DMS53 (cell line): ENCODE measurements around the gene FIGN.

Source experiments
- DNase-seq: peaks from one replicate; lab custom pipeline; 2025; lab: John Stamatoyannopoulos, UW

The FIGN gene, protein sequence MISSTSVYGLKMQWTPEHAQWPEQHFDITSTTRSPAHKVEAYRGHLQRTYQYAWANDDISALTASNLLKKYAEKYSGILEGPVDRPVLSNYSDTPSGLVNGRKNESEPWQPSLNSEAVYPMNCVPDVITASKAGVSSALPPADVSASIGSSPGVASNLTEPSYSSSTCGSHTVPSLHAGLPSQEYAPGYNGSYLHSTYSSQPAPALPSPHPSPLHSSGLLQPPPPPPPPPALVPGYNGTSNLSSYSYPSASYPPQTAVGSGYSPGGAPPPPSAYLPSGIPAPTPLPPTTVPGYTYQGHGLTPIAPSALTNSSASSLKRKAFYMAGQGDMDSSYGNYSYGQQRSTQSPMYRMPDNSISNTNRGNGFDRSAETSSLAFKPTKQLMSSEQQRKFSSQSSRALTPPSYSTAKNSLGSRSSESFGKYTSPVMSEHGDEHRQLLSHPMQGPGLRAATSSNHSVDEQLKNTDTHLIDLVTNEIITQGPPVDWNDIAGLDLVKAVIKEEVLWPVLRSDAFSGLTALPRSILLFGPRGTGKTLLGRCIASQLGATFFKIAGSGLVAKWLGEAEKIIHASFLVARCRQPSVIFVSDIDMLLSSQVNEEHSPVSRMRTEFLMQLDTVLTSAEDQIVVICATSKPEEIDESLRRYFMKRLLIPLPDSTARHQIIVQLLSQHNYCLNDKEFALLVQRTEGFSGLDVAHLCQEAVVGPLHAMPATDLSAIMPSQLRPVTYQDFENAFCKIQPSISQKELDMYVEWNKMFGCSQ

DNA sequence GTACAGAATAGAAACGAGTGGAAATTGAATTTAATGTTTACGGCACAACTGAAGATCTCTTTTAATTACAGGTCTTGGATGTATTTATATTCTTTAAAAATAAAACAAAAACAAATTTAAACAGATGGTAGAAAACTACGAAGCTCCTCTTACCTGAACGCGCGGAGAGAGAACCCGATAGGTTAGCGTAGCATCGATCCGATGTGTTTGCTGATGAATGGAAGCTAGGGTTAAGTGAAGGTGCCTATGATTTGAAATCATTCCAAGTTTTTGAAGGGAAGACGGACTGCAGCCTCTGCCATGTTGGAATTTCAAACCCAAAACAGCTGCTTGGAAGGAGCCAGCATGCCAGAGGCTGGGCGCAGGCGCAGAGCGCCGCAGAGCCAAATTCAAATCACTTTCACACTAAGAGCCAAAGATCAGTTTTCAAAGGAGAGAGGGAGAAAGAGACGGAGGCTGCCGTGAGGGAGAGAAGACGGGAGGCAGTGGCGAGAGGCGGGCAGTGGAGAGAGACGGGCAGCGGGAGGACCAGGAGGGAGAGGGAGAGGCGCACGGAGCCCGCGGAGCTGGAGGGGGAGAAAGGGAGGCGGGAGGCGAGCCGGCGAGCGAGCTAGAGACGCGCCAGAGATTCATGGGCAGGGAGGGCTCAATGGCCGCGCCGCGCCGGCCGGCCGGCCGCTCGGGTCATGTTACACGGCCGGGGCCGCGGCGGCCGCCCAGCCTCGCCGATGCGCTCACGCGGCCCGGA lies at the start of gene FIGN:
FIGN (minus strand) TSS at position 324 of the 748 bp plus-strand sequence. CDS start 1,081 bp downstream, outside the sequence.
- peak; percentile 85 for DNase-seq

DNA sequence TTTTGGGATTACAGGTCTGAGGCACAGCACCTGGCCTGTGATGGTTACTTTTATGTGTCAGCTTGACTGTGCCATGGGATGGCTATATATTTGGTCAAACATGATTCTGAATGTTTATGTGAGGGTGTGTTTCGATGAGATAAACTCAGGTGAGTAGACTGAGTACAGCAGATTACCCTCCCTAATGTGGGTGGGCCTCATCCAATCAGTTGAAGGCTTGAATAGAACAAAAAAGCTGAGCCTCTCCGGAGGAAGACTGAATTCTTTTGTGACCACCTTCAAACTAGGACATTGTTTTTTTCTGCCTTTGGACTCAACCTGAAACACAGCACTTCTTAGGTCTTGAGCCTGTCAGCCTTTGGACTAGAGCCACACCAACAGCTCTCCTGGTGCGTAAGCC lies 49.4 kb upstream of the FIGN start:
- DNase-seq: no peak

DNA sequence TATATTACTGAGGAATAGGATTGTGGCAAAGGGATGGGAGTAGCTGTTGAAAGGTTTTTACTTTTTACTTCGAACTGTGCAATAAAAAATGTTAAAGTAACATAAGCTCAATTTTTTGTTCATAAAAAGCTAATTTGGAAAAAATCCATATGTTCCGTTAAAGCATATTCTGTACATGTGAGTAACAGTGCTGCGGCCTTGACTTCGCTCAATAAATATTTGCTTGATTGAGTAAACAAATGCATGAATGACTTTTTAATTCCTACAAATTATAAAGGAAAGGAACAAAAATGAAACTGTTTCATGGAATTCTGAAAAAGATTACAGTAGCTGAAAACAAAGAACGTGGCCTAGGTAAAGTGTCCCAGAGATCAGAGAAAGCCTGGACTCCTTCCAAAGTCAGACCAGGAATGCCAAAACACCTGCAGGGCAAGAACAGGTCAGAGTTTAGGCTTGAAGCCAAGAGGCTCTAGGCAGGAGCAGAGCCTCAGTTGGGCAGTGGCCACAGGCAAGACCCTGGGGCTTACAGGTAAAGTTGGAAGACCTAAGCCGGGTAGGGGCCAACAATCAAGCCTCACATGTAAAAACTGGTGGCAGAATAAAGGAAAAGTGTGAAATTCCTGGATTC lies 44.3 kb upstream of the FIGN start:
- DNase-seq: peak; percentile 71

DNA sequence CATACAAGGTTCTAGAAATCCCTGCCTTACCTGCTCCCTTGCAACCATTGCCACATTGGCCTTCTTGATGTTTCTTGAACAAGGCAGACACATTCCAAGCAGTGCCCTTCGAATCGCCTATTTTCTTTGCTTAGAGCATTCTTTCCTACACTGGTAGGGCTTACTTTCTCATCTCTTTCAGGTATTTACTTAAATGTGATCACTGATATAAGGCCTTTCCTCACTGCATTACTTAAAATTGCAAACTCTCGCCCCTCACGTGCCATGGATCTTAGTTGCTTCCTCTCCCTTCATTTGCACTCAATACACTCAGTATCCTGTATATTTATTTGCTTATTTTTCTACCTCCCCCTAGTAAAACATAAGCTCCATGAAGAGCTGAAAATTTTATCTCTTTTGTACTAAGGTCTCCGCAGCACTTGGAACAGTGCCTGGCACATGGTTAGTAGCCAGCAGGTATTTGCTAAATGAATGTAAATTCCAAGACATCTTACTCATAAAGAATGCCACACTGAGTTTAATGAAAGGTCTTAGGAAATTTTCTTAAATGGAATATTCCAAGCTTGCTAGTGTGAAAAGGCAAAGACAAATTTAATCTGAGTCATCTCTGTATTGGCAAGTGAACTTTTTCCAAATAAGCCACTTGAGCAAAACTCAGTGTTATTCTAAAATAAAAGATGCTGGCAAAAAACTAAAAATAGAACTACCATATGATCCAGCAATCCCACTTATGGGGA lies 42.4 kb upstream of the FIGN start:
- no peak for DNase-seq

DNA sequence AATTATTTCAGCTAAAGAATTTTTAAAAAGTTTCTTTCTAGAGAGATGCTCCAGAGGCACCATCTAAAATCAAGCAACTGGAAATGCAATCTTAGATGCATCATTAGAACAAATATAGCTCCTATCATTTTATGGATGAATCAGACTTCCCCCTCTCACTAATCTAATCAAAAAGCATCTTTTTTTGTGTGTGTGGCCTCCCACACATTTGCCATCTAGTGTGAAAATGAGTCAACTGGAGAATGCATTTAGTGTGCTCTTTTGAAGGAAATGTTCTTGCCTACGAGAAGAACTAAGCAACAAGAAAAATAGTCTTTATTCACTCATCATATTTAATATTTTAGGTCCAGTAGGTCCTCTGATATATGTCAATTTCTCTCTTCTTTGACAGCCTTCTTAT lies 39.5 kb upstream of the FIGN start:
- no peak for DNase-seq

DNA sequence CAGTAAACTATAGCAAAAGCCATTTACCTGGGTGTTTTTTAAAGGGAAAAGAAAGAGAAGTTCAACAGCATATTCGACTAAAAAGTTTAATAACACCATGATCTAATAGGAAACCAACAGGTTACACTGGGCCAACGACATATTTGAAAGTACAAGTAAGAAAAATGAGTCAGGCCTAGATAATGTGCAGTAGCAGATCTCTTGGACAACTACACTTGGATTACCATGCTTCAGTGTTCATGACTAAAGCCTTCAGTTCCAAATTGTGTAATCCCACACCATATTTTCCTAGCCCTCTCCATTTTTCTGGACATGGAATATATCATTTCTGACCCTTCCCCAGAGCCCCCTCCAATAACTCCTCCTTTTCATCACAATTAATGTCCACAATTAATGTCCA lies 39.1 kb upstream of the FIGN start:
- DNase-seq: peak; percentile 19

DNA sequence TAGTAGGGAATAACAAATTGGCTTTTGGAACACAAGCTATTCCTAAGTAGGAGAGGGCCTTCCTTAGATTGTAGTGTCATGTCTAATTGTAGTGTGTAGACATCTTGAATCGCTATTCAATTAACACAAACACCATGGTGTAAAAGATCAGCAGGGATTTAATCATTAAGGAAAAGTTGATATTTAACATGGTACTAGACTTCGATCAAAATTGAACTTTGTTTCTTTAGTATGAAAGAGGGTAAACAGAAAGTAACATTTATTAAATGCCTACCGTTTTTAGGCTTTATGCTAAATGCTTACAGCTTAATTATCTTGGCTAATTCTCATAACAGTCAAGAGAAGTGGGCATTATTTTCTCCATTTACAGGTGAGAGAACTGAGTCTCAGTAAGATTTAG lies 37.5 kb upstream of the FIGN start:
- no peak for DNase-seq

DNA sequence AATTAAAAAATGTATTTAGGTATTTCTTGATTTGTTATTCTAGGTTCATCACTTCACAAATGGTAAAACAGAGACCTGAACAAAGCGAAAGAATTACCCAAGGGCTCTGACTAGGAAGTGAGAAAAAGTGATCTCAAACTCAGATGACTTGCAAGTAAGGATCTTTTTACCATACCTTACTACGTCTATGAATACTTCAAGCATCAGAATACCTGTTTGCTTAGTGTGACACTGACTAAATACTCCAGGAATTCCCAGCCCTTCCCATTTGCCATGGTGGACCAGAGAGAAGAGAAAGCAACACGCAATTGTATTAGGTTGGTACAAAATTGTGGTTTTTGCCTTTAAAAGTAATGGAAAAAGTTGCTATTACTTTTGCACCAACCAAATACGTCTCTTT lies 35.8 kb upstream of the FIGN start:
- DNase-seq: no peak

DNA sequence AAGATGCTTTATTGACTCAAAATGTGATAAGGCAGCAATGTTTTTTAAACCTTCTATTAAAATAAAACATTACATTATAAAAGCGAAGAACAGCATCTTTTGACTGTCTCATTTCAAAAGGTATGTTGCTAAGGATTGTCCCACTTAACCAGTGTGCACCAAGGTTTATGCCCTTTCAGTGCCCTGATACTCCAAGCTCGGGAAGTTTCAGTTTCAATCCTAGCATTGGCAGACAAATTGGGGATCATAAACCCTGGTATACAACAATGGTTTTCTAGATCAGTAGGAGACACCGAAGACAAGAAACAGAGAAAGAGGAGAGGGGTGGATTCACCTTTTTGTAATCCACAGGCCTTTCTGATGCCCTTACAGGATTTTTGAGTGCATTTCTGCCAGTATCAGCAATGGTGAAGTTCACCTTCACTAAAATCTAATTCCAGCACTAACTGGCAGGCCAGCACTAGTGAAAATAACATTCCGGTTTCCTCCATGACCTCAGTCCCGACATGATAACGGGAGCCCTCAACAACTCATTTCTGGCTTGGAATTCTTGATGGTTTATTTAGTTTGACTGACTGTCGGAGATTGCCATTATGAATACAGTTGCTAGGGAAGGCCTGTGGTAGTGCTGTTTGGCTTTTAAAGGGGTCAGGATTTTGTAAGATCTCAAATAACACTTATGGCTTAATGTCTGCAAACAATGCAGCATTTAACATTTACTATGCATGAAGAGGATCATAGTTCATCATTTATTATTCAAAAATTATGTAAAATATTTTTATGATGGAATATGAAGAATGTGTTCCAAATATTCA lies 33.3 kb upstream of the FIGN start:
- no peak for DNase-seq

DNA sequence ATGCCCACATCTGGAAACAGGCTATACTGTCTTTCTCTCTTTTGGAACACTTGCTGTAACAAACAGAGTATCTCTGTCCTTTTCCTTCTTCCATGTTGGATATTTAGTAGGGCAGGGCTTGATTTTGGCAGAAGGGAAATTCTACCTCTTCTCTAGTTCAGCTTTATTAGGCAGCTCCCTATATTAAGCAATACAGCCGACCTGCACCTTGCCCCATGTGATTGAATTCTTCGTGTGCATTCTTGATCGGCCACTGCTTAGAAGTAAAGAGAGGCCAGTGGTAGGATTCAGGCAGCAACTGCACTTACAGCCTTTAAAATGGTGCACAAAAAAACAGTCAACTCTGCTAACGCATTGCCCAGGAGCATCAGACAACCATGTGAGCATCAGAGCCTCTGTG lies 31.3 kb upstream of the FIGN start:
- DNase-seq: no peak

DNA sequence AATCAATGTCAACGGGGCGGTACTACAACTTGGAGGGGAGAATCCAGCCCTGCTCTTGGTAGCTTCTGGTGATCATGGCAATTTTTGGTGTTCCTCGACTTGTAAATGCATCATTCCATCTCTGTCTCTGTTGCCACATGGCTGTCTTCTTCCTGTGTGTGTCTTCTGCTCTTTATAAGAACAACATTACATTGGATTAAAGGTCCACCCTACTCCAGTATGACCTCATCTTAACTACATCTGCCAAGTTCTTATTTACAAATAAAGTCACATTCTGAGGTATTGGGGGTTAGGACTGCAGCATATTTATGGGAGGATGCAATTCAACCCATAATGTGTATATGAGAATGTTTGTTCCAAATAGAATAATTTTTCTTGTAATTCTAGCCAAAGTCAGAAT lies 28.8 kb upstream of the FIGN start:
- DNase-seq: no peak

DNA sequence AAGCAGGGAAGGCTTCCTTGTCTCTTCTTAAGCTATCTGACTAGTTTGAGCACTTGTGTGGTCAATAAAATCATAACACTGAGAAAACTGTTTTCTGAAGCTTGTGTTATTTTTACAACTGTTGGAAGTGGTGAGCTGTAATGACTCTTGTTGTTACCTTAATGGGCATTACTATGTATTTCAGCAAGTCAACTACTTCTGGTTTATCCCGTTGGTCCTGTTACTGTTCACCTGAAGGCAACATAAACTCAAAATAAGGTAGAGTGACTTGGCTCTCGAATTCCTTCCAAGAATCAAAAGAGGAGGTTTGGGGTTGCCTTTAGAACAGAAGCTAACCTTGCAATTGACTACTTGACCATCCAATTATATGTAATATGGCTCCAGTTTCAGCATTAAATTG lies 23.2 kb upstream of the FIGN start:
- DNase-seq: no peak

DNA sequence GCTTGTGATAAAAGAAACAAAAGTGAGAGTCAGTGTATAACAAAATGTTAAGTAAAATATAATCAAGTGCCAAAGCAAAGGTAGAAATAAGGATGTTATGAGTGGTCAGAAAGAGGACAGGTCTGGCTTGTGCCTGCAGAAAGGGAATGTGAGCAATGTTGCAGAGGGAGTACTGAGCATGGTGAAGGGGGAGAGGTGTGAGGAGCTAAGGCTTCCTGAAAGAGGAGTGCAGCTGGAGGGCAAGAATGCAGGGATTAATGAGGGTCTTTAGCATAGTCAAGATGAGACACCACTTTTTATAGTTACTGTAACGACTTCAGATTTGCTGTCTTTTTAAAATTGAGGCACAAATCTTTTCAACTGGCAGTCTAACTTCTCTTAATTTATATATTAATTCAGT lies 22.0 kb upstream of the FIGN start:
- DNase-seq: no peak

DNA sequence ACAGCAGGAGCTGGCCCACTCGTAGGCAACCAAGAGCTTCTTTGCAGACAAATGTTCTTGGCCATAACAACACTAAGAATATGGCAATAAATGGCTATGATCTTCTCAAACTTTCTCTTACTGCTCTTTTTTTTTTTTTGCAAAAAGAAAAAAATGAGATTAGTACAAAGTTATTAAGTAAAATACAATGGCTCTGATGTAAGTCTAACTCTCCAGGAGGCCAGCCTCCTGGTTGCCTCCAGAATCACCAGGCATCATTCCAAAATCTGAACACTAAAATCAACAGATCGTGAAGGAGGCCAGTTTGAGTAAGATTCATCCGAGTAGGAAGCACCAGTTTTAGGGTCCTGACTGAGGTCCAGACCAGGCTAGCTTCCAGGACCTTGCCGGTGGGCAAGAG lies 20.8 kb upstream of the FIGN start:
- DNase-seq: no peak

DNA sequence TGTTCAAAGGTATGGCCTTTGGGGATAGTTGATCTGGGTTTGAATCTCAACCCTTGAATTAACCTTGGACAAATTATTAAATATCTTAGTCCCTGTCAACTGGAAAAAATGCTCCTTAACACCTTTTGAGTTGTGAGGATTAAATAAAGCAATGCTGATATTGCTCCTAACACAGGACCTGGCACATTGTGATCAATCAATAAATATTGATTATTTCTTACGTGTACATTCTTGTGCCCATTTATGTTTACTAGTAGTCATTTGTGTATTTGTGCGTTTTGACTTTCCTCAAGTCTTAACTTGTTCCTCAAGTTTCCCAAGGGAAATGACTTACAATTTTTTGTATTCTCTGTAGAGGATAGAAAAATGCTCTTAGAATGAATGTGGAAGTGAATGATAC lies 19.6 kb upstream of the FIGN start:
- DNase-seq: no peak

DNA sequence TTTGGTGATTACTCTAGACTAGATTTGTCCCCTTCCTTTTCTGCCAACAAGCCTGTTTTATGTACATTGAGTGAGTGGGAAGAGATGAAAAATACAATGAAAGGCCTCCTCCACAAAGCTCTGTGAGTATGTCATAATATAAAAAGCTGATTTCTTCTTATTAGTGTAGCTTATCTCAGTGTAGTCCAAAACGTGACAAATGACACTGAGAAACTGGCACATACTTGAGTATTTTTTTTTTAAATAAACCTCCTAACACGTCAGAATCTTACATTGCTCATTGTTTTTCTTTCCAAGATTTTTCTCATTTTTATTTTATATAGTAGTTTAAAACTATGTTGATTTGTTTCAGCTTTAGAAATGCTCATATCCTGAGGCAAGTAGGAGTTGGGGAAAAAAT lies 17.9 kb upstream of the FIGN start:
- DNase-seq: no peak

DNA sequence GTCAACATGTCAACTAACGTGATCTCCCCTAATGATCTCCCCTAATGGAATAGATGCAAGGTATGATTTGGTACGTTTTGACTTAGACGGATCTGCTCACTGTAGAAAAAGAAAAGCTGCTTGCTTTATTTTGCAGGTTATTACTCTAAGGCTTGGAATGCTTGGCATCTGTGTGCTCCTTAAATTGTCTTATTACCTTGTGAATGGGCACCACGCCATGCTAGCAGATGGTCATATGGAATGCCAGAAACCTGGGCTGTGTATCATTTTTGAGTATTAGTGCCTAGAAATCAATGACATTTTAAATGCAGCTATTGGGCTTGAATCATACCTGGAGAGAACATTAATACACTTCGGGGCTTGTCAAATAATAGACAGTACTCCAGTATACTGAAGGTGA lies 16.5 kb upstream of the FIGN start:
- no peak for DNase-seq

DNA sequence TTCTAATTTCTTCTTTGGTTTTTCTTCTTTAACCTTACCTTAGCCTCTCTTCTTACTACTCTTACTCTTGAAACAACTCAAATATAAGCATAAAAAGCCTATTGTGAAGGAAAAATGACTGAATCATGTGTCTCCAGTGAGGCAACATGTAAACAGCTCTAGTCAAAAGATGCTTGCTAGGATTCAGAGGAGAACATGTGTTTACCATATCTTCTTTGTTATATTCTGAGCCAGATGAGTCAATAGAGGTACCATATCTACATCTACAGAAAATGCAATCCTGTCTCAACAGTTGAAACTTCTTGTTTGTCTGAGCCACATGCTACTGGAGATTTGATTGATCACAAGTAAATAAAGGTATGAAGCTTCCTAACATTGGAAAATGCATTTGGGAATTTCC lies 15.9 kb upstream of the FIGN start:
- DNase-seq: no peak

DNA sequence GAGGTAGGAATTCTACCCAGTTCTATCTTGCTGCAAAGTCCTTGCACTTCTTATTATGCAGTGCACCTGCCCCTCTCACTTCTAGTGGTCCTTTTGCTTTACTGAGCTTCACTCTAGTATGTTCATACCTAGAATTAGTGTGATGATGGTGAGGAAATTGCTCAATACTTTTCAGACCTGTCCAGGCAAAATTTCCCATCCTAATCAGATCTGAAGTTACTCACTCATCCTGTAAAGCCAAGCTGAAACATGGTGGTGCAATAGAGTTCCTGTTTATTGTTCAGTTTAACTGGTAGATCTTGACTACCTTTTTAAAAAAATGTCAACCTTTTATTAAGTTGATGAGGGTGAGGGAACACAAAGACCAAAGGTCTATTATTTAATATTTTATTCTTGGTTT lies 12.6 kb upstream of the FIGN start:
- DNase-seq: no peak

DNA sequence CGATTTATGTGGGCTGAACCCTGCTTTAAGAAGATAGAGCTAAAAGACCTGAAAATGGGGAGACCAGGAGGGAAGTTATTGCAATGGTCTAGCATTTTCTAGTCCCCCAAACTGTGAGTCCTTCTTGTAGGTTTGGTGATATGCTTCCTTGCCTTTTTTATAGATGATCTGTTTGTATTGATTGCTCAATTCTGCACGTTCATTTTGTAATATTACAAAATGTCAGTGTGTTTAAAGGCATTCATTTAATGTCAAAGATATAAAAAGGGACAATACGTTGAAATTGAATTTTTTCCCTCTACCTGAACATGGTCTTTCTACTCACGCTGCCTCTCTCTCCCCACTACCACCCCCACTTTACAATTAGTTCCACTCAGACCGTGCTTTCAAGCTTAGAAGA lies 5.6 kb upstream of the FIGN start:
- DNase-seq: no peak

DNA sequence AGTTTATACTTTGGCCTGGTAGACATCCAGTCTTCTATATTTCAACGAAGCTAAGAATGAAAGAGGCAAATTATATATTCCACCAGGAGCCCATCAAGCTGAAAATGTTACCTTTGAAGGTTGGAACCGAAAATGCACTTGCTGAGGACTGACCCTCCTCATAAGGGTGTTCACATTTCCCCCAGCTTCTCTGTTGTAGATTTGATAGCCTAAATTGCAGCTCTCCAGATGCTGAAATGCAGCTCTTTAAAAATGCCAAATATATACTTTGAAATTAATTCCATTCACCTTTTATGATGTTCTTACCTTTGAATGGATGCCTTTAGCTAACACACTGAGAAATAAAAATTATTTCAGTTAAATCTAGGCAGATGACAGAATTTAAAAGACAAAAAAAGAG lies 1.8 kb upstream of the FIGN start:
- DNase-seq: no peak
